ENCODE data around the gene OR4F17.
"Not testable (repeated sequence)": the region's sequence is repeated elsewhere in the genome, so short reads cannot be mapped to it uniquely, and the experiment has no call there.

DNA sequence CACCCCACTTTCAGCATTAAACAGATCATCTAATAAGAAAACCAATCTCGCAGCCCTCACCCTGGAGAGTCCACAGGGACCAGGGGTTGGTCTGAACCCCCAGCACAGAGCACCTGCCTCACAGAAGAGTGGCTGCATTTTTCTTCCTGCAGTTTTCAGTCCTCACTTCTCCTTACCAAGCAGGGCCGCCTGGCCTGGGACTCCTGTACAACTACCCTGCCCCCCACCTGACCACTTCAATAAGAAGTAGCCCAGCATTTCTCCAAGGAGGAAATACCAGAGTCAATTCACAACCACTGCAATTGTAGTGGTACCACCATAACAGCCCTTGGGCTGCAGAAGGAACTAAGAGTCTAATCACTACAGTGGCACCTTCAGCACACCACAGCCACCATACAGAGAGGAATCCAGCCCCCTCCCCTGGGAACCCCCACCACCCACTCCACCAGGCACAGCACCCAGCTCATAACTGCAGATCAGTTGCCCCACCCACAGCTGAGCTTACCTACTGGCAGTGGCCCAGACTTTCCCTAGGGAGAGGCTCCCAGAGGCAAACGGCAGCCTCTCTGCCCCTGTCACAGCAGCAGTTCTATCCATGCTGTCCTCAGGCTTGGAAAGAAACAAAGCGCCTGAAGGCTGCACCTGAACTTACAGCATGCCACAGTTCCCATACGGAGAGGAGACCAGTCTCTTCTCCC is 13.7 kb downstream of the OR4F17 start:
- TF ChIP-seq, protein P1, sequence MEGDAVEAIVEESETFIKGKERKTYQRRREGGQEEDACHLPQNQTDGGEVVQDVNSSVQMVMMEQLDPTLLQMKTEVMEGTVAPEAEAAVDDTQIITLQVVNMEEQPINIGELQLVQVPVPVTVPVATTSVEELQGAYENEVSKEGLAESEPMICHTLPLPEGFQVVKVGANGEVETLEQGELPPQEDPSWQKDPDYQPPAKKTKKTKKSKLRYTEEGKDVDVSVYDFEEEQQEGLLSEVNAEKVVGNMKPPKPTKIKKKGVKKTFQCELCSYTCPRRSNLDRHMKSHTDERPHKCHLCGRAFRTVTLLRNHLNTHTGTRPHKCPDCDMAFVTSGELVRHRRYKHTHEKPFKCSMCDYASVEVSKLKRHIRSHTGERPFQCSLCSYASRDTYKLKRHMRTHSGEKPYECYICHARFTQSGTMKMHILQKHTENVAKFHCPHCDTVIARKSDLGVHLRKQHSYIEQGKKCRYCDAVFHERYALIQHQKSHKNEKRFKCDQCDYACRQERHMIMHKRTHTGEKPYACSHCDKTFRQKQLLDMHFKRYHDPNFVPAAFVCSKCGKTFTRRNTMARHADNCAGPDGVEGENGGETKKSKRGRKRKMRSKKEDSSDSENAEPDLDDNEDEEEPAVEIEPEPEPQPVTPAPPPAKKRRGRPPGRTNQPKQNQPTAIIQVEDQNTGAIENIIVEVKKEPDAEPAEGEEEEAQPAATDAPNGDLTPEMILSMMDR (conservative IDR thresholded peaks at IDR 0.05; ENCODE audit: low read length), result not testable (repeated sequence)
- TF ChIP-seq EZH2phosphoT487 (IDR thresholded peaks at IDR 0.05; ENCODE audit: borderline replicate concordance), result not testable (repeated sequence)

All from Loucy (cell line).